ENCODE data around the gene LARP6. TPM values are rescaled to one million over a fixed set of nuclear protein-coding genes. Genes with fewer than 3 reads are reported as not detected.

The LARP6 gene
- total and polyA plus RNA-seq, 2 donors (not counting 1 experiment from before 2014, with no cell fraction given), result not detected

- no peaks in the 10 kb centered on the region for H4K20me1 ChIP-seq (ENCODE audit: control insufficient read depth, insufficient read depth, low read length, poor library complexity, severe bottlenecking)
- ChIA-PET CTCF (no interaction called here), POLR2A (no interaction called here)
- no peak overlapping the region for H3K4me2 ChIP-seq (replicated peaks; ENCODE audit: low read depth, low read length, poor library complexity, severe bottlenecking)
- intact Hi-C loops (cut with micrococcal nuclease), result no loop called here
- H3K4me1 Mint-ChIP-seq, result no peaks in the 10 kb centered on the region
- H2AFZ ChIP-seq (ENCODE audit: insufficient read depth, low read depth, low read length, poor library complexity, severe bottlenecking), result no peak overlapping the region
- peaks cover 0 to 3% (median 0%) of the 10 kb centered on the region in 4 experiments for H3K27me3 ChIP-seq (replicated peaks in 1 of 4; ENCODE audit: control extremely low read depth in 1 of 4, control insufficient read depth in 3 of 4, insufficient read depth in 4 of 4, low read length in 3 of 4)
- DNase-seq, result no peak
- no peaks in the 10 kb centered on the region for H3K79me2 ChIP-seq (ENCODE audit: control insufficient read depth, insufficient read depth, low read length)
- no peaks in the 10 kb centered on the region for H3K27me3 Mint-ChIP-seq
- no peak overlapping the region for H3K27ac Mint-ChIP-seq
- no peak overlapping the region for H3K9ac ChIP-seq (ENCODE audit: low read length)
- H3K36me3 ChIP-seq (replicated peaks in 1 of 2; ENCODE audit: control extremely low read depth in 1 of 2, control insufficient read depth in 1 of 2, extremely low read depth in 1 of 2, insufficient read depth in 2 of 2, low read length in 1 of 2), result no peaks in the 10 kb centered on the region
- TF ChIP-seq CTCF (IDR thresholded peaks at IDR 0.05) (no peak), EZH2 (IDR thresholded peaks at IDR 0.05; ENCODE audit: borderline replicate concordance, insufficient read depth, low read depth, low read length, poor library complexity, severe bottlenecking) (no peak)
- WGBS (ENCODE audit: insufficient coverage), result 100% methylated on average over 1 of the region's 6 CpGs
- no peaks in the 10 kb centered on the region for H3K4me1 ChIP-seq (ENCODE audit: control insufficient read depth in 2 of 2, insufficient read depth in 2 of 2, low read length in 2 of 2)
- H3K27ac ChIP-seq (ENCODE audit: low read length in 2 of 2), result no peak overlapping the region
- no peak overlapping the region for H3K4me3 ChIP-seq (ENCODE audit: control extremely low read depth in 1 of 5, extremely low read depth in 1 of 5, insufficient read depth in 1 of 5, low read depth in 2 of 5, low read length in 4 of 5)
- H3K9me3 ChIP-seq (ENCODE audit: control extremely low read depth in 1 of 3, control insufficient read depth in 2 of 3, insufficient read depth in 1 of 3, low read length in 2 of 3), result peaks cover 0 to 3% (median 0%) of the 10 kb centered on the region in 3 donors
- H3K4me3 Mint-ChIP-seq, result no peak overlapping the region
- no peaks in the 10 kb centered on the region for H3K9me3 Mint-ChIP-seq (ENCODE audit: insufficient read depth)
- no peak for ATAC-seq (ENCODE audit: low read depth)
Observed at GRCh38 chr15:70867911-70868467, 14.0 kb upstream of the LARP6 start.

DNA sequence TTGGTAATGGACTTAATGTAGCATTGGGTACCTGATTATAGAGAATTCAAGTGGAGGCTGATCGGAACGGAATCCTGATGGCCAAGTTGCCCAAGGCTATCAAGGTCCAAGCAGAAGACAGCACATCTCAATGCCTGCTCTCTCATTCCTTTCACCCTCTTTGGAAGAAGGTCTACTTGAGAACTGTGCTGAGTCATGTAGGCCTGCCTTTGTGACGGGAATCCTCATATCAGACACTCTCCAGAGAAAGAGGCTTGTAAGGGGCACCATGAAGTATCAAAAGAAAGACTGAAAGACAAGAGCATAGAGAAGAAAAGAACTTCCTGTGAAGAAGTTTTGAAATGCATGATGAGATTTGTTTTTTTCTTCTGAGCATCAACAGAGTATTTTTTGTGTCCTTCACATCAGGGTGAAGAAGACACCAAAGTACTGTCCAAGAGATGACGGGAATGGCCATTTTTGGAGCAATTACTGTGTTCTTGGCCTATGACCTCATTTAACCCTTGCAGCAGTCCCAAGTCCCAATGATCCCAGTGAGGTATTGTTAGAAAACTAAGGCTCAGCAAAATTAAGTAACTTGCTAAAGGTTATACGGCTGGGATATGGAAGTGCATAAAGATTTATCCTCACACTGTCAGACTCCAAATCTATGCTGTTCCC is 13.2 kb upstream of the LARP6 start:
- POLR2A ChIA-PET, result no interaction called here
- no peak overlapping the region for H3K4me3 ChIP-seq (ENCODE audit: control extremely low read depth in 1 of 5, extremely low read depth in 1 of 5, insufficient read depth in 1 of 5, low read depth in 2 of 5, low read length in 4 of 5)
- no peak overlapping the region for H3K4me2 ChIP-seq (replicated peaks; ENCODE audit: low read depth, low read length, poor library complexity, severe bottlenecking)
- H3K4me1 Mint-ChIP-seq, result no peaks in the 10 kb centered on the region
- H2AFZ ChIP-seq (ENCODE audit: insufficient read depth, low read depth, low read length, poor library complexity, severe bottlenecking), result no peak overlapping the region
- intact Hi-C loops (cut with micrococcal nuclease), result no loop called here
- H3K27me3 ChIP-seq (replicated peaks in 1 of 4; ENCODE audit: control extremely low read depth in 1 of 4, control insufficient read depth in 3 of 4, insufficient read depth in 4 of 4, low read length in 3 of 4), result peaks cover 0 to 3% (median 0%) of the 10 kb centered on the region in 4 experiments
- H3K27ac Mint-ChIP-seq, result no peak overlapping the region
- DNase-seq (no peak), ATAC-seq (ENCODE audit: low read depth) (no peak)
- no peak for TF ChIP-seq CTCF (IDR thresholded peaks at IDR 0.05)
- no peak for TF ChIP-seq EZH2 (IDR thresholded peaks at IDR 0.05; ENCODE audit: borderline replicate concordance, insufficient read depth, low read depth, low read length, poor library complexity, severe bottlenecking)
- no peaks in the 10 kb centered on the region for H3K36me3 ChIP-seq (replicated peaks in 1 of 2; ENCODE audit: control extremely low read depth in 1 of 2, control insufficient read depth in 1 of 2, extremely low read depth in 1 of 2, insufficient read depth in 2 of 2, low read length in 1 of 2)
- H4K20me1 ChIP-seq (ENCODE audit: control insufficient read depth, insufficient read depth, low read length, poor library complexity, severe bottlenecking), result no peaks in the 10 kb centered on the region
- no peaks in the 10 kb centered on the region for H3K27me3 Mint-ChIP-seq
- WGBS (ENCODE audit: insufficient coverage), result no CpG with 5 or more reads among the region's 5 CpGs
- H3K9ac ChIP-seq (ENCODE audit: low read length), result no peak overlapping the region
- no peaks in the 10 kb centered on the region for H3K79me2 ChIP-seq (ENCODE audit: control insufficient read depth, insufficient read depth, low read length)
- H3K9me3 Mint-ChIP-seq (ENCODE audit: insufficient read depth), result no peaks in the 10 kb centered on the region
- no peak overlapping the region for H3K4me3 Mint-ChIP-seq
- no peak overlapping the region for H3K27ac ChIP-seq (ENCODE audit: low read length in 2 of 2)
- CTCF ChIA-PET, result no interaction called here
- H3K9me3 ChIP-seq (ENCODE audit: control extremely low read depth in 1 of 3, control insufficient read depth in 2 of 3, insufficient read depth in 1 of 3, low read length in 2 of 3), result peaks cover 0 to 2% (median 0%) of the 10 kb centered on the region in 3 donors
- no peaks in the 10 kb centered on the region for H3K4me1 ChIP-seq (ENCODE audit: control insufficient read depth in 2 of 2, insufficient read depth in 2 of 2, low read length in 2 of 2)
